HuH-7.5 (cell line): ENCODE data around the gene RASA3.
"Not testable (repeated sequence)": the region's sequence is repeated elsewhere in the genome, so short reads cannot be mapped to it uniquely, and the experiment has no call there.

ENCODE experiments used
- DNase-seq: peaks from one replicate; pipeline ENCODE4 v3.0.0; 2011; ENCODE audit warnings: low spot score

The RASA3 gene

DNA sequence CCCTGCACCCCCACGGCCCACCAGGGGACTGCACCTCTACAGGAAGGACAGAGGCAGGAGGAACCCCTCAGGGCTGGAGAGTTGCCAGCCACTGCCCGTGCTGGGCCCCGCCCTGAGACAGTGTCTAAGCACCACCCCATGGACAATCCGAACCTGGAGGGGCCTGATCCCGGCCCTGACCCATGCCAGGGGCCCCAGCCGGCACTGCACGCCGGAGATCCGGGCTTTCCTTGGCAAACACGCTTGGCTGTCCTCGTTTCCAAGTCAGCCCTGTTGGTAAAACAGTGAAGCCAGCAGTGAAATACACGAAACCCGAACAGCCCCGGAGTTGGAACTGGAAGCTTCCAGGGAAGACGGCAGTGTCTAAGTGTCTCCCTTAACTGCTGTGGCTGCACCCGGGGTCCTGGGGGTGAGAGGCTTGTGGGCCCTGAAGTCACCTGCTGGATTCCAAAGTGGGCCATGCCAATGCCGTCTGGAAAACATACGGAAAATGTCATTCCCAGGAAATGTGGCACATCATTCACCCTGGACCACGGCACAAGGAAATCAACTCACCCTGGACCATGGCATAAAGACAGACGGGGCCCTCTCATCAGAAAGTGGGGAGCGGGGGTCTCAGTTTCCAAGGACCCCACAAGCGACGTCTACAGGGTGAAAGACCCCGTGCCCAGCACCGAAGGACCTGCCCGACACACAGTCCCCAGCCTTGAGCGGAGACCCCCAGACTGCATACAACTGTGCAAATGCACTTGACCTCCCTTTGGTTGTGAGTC is 30.9 kb downstream of the RASA3 start:
- DNase-seq, result no peak

DNA sequence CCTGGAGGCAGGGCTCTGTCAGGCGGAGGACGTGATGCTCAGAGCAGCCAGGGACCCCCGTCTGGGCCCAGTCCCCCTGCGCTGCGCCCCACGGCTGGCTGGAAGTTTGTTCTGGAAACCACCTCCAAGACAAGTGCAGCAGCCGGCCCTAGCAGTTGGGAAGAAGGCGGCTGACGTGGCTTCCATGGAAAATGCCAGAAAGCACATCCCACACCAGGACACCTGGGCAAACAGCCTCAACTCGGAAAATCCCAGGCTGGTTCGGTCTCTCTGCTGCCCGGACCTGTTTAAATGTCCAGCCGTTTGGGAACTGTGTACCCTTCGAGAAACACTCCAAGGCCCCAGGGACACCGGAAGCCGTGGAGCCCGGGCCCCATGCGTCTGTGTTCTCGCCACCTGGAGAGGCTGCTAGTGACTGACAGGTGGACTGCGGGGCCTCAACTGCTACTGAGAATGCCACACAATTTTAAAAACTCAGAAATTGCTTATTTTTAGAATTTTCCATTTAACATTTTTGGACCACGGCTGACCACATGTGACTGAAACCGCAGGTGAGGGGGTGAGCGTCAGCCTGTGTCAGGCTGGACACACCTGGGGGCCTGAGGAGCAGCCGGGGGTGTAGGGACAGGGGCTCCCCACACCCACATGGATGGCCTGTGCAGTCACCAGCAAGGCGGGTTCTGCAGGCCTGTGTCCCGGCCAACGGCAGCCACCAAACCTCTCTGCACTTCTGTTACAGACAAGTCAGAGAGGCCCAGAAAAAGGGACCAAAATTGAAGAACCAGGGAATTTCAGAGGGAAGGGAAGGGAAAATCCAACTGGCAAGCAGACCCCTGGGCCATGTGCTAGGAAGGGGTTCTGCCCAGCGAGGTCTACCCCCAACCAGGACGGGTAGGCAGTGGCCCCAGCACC is 31.7 kb downstream of the RASA3 start:
- no peak for DNase-seq

DNA sequence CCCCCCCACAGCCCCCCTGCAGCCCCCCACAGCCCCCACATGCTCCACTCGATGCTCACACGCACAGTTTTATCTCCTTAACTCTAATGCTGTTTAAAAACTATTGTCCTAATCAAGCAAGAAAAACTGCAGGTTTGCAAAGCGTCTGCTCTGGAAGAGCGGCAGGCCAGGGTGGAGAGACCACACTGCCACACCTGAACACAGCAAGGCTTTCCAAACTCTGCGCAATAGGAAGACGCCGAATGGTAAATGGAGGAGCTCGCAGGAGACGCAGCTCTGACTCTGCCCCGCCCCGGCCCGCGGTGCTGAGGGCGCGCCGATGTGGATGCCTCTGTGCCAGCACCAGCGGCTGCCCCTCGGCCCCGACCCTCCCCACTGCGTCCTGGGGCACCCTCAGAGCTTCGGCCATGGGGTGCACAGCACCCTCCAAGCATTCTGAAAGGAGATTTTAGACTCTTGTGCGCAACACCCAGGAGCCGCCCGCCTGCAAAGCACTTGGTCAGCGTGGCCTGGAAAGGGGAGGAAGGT is 32.4 kb downstream of the RASA3 start:
- DNase-seq, result no peak

GRCh38 chr13:114099191-114099590 is 33.2 kb downstream of the RASA3 start:
- peak; percentile 42 for DNase-seq

DNA sequence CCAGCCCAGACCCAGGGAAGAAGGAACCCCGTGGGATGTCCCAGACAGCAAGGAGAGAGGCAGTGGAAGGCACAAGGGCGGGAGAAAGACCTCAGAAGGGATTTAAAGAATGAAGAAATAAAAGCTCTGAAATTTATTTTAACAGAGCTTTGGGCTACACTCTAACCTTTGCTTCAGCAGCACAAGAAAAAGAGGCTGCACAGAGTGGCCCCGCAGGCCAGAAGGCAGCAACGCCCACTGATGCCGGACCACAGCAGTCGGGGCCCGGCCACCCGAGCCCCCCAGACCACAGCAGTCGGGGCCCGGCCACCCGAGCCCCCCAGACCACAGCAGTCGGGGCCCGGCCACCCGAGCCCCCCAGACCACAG is 33.8 kb downstream of the RASA3 start:
- DNase-seq, result not testable (repeated sequence)

DNA sequence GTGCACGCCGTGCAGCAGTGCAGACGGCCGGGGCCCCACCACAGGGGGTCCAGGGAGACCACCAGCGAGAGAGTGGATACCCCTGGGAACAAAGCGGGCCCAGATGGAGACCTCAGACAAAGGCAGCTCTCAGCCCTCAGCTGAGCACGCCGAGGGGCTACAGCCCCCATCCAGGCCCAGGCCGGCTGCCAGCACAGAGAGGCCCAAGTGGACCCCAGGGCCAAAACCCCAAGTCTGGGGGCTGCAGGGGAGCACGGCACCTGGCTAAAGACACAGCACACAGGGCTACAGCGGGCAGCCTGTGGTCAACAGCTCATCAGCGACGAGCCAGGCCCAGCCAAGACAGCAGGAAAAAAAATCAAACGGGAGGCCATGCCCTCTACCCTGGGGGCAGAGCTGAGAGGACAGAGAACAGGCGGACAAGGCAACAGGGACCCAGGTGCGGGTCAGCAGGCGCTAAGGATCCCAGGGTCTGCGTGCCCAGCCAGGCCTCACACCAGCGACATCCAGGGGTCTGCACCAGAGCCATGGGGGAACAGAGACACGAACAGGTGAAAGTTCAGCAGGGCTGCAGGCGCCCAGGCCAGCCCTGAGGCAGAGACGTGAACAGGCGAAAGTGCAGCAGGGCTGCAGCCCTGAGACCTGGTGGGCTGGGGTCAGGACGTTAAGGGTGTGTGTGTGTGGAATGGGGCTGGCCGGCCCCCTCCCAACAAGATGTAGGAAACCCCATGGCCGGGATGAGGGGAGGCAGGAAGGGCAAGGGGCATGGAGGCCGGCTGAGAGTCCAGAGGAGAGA is 34.3 kb downstream of the RASA3 start:
- DNase-seq, result no peak

GRCh38 chr13:114097212-114097892 is 35.1 kb downstream of the RASA3 start:
- DNase-seq, result no peak

- no peak for DNase-seq
Measured at GRCh38 chr13:114096811-114097211, 35.6 kb downstream of the RASA3 start.

GRCh38 chr13:114096031-114096485 is 36.4 kb downstream of the RASA3 start:
- DNase-seq, result no peak

DNA sequence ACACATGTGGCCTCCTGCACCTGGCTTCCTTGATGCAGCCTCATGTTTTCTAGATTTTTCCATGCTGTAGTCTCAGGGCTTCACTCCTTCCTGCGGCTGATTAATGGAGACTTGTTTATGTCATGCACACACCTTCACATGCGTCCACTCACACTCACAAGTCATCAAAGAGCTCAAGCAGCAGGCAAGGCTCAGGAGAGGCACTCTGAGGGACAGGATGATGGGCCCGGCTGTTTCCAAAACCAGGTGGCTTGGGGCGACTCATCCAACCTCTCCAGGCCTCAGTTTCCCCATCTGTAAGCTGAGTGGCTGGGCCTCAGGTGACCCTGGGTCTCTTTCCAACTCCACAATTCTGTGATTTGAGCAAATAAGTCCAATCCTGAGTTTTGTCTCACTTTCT is 36.9 kb downstream of the RASA3 start:
- DNase-seq, result no peak

GRCh38 chr13:114093118-114093517 is 39.3 kb downstream of the RASA3 start:
- no peak for DNase-seq

GRCh38 chr13:114092468-114092867 is 40.0 kb downstream of the RASA3 start:
- no peak for DNase-seq

DNA sequence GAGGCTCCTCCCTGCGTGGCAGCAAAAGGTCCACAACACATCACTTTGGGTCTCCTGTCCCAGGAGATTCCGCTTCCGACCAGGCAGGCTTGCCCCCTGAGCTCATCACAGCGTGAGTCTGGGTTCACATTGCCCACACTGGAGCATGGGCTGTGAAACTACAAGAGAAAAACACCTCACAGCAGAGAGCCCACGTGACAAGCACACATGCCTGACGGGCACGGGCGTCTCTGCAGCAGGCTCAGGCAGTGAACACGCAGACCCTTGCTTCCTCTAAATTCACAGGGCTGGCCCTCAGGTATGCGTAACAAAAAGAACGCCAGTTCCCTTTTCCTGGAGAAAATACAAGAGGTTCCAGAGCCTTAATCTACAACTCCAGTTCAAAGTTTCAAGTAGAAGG is 41.9 kb downstream of the RASA3 start:
- no peak for DNase-seq

- no peak for DNase-seq
Measured at GRCh38 chr13:114089751-114090400, 42.5 kb downstream of the RASA3 start.

GRCh38 chr13:114089341-114089740 is 43.1 kb downstream of the RASA3 start:
- no peak for DNase-seq

- DNase-seq, result no peak
Measured at GRCh38 chr13:114088863-114089262, 43.6 kb downstream of the RASA3 start.

- no peak for DNase-seq
Measured at GRCh38 chr13:114088234-114088633, 44.2 kb downstream of the RASA3 start.

DNA sequence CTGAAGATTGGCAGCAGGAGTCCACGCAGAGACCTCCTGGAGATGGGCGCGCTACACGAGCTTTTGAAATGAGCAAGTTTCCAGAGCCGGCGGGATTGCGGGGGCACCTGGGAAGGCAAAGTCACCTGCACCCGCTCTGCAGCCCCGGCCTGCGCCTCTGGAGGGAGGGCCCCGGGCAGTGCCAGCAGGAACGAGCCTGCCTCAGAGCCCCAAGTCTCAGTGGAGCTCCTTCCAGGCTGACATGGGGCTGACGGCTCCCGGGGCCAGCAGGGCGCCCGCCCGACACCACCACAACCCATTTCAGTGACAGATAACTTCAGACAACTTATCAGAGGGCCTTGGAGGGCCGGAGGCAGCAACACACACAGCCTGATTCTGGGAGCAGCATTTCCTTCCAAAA is 45.0 kb downstream of the RASA3 start:
- no peak for DNase-seq

DNA sequence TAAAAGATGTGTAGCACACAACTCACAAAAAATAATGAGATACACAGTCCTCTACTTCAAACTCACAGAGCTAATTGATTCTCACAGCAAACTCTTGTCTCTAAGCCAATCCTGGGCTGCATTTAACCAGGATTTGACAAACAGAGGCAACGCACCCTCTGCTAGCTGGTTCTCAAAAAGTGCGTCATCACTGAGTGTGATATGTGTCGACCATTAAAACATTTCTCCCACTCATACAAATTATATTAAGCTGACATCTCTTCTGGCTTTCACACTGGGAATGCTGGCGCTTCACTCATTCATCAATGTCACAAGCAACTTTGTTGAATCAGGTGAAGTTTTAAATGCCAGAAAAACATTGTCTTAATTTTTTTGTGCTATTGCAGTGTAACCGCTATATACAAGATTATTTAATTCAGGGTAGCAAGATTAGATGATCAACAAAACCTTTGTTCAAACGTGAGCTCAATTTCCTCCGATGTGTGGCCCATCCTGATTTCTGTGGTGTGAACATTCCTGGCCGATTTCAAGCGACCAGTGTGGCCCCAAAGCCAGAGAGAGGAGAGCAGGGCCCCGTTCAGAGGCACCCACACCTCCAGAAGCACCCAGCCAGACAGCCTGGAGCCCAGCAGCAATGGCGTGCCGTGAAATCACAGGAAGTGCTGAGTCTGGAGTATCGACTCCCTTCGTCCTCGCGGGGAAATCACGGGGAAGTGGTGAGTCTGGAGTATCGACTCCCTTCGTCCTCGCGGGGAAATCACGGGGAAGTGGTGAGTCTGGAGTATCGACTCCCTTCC is 49.4 kb downstream of the RASA3 start:
- DNase-seq, result no peak
